HG03469 (cell line): Measurements from ENCODE around the gene PCDHB4.
A peak's percentile ranks its signal among the peaks of the same experiment; 100 is the strongest.
"Not testable (repeated sequence)": the region's sequence is repeated elsewhere in the genome, so short reads cannot be mapped to it uniquely, and the experiment has no call there.

Source experiments
- ATAC-seq: cut with Tn5 transposase; IDR thresholded peaks from one replicate; pipeline ENCODE4 v1.9.1; 2021; ENCODE audit warnings: mild to moderate bottlenecking, moderate library complexity, moderate number of reproducible peaks; ENCODE audit not compliant: unreplicated experiment

PCDHB4 gene

GRCh38 chr5:141121563-141121962 is at the start of gene PCDHB4:
Gene PCDHB4, plus strand, starts transcription at chr5:141121818. Its CDS starts 181 bp downstream, at chr5:141121999.
- ATAC-seq: no peak

- ATAC-seq: no peak
These were observed 43.8 kb upstream of the PCDHB4 start for GRCh38 chr5:141077826-141078225.

- no peak for ATAC-seq
These were observed 39.4 kb upstream of the PCDHB4 start for GRCh38 chr5:141082228-141082627.

- peak; percentile 75 for ATAC-seq
These were observed 37.1 kb upstream of the PCDHB4 start for GRCh38 chr5:141084487-141084989.

GRCh38 chr5:141094481-141095262 is 26.9 kb upstream of the PCDHB4 start, which contains the start of gene PCDHB2:
Gene PCDHB2, plus strand, starts transcription at chr5:141094615. Its CDS starts 176 bp downstream, at chr5:141094791.
- no peak for ATAC-seq

GRCh38 chr5:141095263-141095641 is 26.4 kb upstream of the PCDHB4 start:
- no peak for ATAC-seq

- not testable (repeated sequence) for ATAC-seq
These were observed 25.4 kb upstream of the PCDHB4 start for GRCh38 chr5:141096181-141096580.

GRCh38 chr5:141096586-141096985 is 25.0 kb upstream of the PCDHB4 start:
- not testable (repeated sequence) for ATAC-seq

- no peak for ATAC-seq
These were observed 21.3 kb upstream of the PCDHB4 start, which contains the start of gene PCDHB3 for GRCh38 chr5:141100243-141100805. Gene PCDHB3, plus strand, starts transcription at chr5:141100473. Its CDS starts 177 bp downstream, at chr5:141100650.

GRCh38 chr5:141101059-141101458 is 20.6 kb upstream of the PCDHB4 start:
- ATAC-seq: no peak

- not testable (repeated sequence) for ATAC-seq
These were observed 19.5 kb upstream of the PCDHB4 start for GRCh38 chr5:141102070-141102469.

- not testable (repeated sequence) for ATAC-seq
These were observed 19.1 kb upstream of the PCDHB4 start for GRCh38 chr5:141102471-141102870.

GRCh38 chr5:141105350-141105749 is 16.3 kb upstream of the PCDHB4 start:
- ATAC-seq: no peak

GRCh38 chr5:141119250-141119649 is 2.4 kb upstream of the PCDHB4 start:
- ATAC-seq: no peak

GRCh38 chr5:141121985-141122384 is 367 bp downstream of the PCDHB4 start:
- no peak for ATAC-seq

- ATAC-seq: not testable (repeated sequence)
These were observed 1.9 kb downstream of the PCDHB4 start for GRCh38 chr5:141123396-141124135.

GRCh38 chr5:141127305-141127704 is 5.7 kb downstream of the PCDHB4 start:
- no peak for ATAC-seq

GRCh38 chr5:141135030-141135717 is 13.6 kb downstream of the PCDHB4 start, which contains the start of gene PCDHB5:
Gene PCDHB5, plus strand, starts transcription at chr5:141135206. Its CDS starts 229 bp downstream, at chr5:141135435.
- ATAC-seq: no peak

GRCh38 chr5:141135718-141136266 is 14.2 kb downstream of the PCDHB4 start:
- no peak for ATAC-seq

GRCh38 chr5:141137346-141137745 is 15.7 kb downstream of the PCDHB4 start:
- not testable (repeated sequence) for ATAC-seq
